MCF 10A (cell line): Measurements from ENCODE around the gene ING3. TPM values are rescaled to one million over a fixed set of nuclear protein-coding genes. Genes with fewer than 3 reads are reported as not detected.

ENCODE experiments used
- BruUV-seq: library from RNA; stranded (reverse); fragments of 400-500 nt; replicated peaks from 2 replicates; lab custom pipeline; 2021; lab: Mats Ljungman, UMichigan
- CTCF ChIA-PET: fragments of 300-600 bp; sonication (Branson Sonifier 250); formaldehyde crosslinking; extraction: SDS; loops from one replicate; lab custom pipeline; 2021; ENCODE audit warnings: antibody characterized with exemption, inconsistent platforms; lab: Yijun Ruan, JAX
- POLR2A ChIA-PET: fragments of 300-600, 350-650 bp; sonication (Branson Sonifier 250); formaldehyde crosslinking; extraction: SDS; loops from one replicate; lab custom pipeline; 2020; ENCODE audit warnings: antibody characterized with exemption, inconsistent platforms; lab: Yijun Ruan, JAX
- DNase-seq: peaks from one replicate; pipeline ENCODE4 v3.0.0-alpha.2; 2018; ENCODE audit not compliant: unreplicated experiment
- H3K27ac Mint-ChIP-seq: one replicate; pipeline ENCODE4 v1.8.0; 2022; ENCODE audit warnings: mild to moderate bottlenecking, low read depth, mixed read lengths; ENCODE audit not compliant: unreplicated experiment
- H3K27me3 Mint-ChIP-seq: one replicate; pipeline ENCODE4 v1.8.0; 2022; ENCODE audit warnings: mixed read lengths; ENCODE audit not compliant: insufficient read depth, unreplicated experiment
- H3K36me3 Mint-ChIP-seq: one replicate; pipeline ENCODE4 v1.8.0; 2022; ENCODE audit warnings: mild to moderate bottlenecking, moderate library complexity, mixed read lengths; ENCODE audit not compliant: insufficient read depth, unreplicated experiment
- H3K4me1 Mint-ChIP-seq: one replicate; pipeline ENCODE4 v1.8.0; 2022; ENCODE audit warnings: mixed read lengths; ENCODE audit not compliant: insufficient read depth, unreplicated experiment
- H3K4me3 Mint-ChIP-seq: one replicate; pipeline ENCODE4 v1.8.0; 2022; ENCODE audit warnings: mild to moderate bottlenecking, moderate library complexity, mixed read lengths; ENCODE audit not compliant: unreplicated experiment
- H3K9me3 Mint-ChIP-seq: one replicate; pipeline ENCODE4 v1.8.0; 2022; ENCODE audit warnings: mixed read lengths; ENCODE audit not compliant: unreplicated experiment
- CTCF ChIP-seq: fragments of 200-600 bp; IDR thresholded peaks from one replicate; pipeline ENCODE4 v1.8.0; 2022; ENCODE audit warnings: antibody characterized with exemption, mild to moderate bottlenecking; ENCODE audit not compliant: unreplicated experiment
- intact Hi-C: fragments of 100-400 bp; cut with micrococcal nuclease; formaldehyde crosslinking; loops from 2 replicates; pipeline ENCODE4 v1.14.1; 2022
- total RNA-seq: library from RNA; stranded (reverse); gene quantifications from 2 replicates; pipeline ENCODE4 v1.2.3, GENCODE V29; 2022

The ING3 gene
- total RNA-seq, 1 experiment from 2014 or later: 18.9 TPM

GRCh38 chr7:120987683-120988590 is 37.4 kb downstream of the ING3 start:
- Mint-ChIP-seq H3K27ac (no peak overlapping the region), H3K36me3 (no peaks in the 10 kb centered on the region), H3K27me3 (peaks cover 49% of the 10 kb centered on the region), H3K4me3 (peak overlapping the region; percentile 56), H3K4me1 (peaks cover 6% of the 10 kb centered on the region), H3K9me3 (no peaks in the 10 kb centered on the region)
- POLR2A ChIA-PET: no interaction called here
- peak; percentile 91 for DNase-seq
- CTCF ChIA-PET: interaction anchor here (0.5 to 5.8 kb wide), 24 partner anchors 9 to 1502 kb away, joined by 3 to 69 read pairs (median 5); partner anchors contain the start of gene ING3
- TF ChIP-seq CTCF: peak; percentile 81
- no TSS peak for BruUV-seq
- intact Hi-C loops: loop anchor here (1.0 to 10.0 kb wide), 3 partner anchors 93 to 557 kb away; no protein-coding TSS in a partner anchor

- no peaks in the 10 kb centered on the region for H3K36me3 Mint-ChIP-seq
- H3K9me3 Mint-ChIP-seq: no peaks in the 10 kb centered on the region
- peaks cover 6% of the 10 kb centered on the region for H3K4me1 Mint-ChIP-seq
- TF ChIP-seq CTCF: no peak
- intact Hi-C loops: loop anchor here (10.0 kb wide), 1 partner anchor 556 kb away; no protein-coding TSS in a partner anchor
- peaks cover 57% of the 10 kb centered on the region for H3K27me3 Mint-ChIP-seq
- DNase-seq: no peak
- H3K4me3 Mint-ChIP-seq: peak within 1 kb of the TSS; percentile 56
- ChIA-PET CTCF (interaction anchor here (0.6 to 5.8 kb wide), 11 partner anchors 9 to 1501 kb away, joined by 3 to 69 read pairs (median 17); no protein-coding TSS in a partner anchor), POLR2A (interaction anchor here (1.3 kb wide), 1 partner anchor 120 kb away, joined by 3 read pairs; no protein-coding TSS in a partner anchor)
- no peak within 1 kb of the TSS for H3K27ac Mint-ChIP-seq
- BruUV-seq: no TSS peak
Observed at GRCh38 chr7:120988591-120989256, 38.1 kb downstream of the ING3 start, which contains the start of gene CPED1. CPED1 (plus strand) TSS chr7:120988711; CDS start chr7:120989622, 911 bp downstream.

- intact Hi-C loops: loop anchor here (10.0 kb wide), 1 partner anchor 555 kb away; no protein-coding TSS in a partner anchor
- POLR2A ChIA-PET: interaction anchor here (1.3 kb wide), 1 partner anchor 119 kb away, joined by 3 read pairs; no protein-coding TSS in a partner anchor
- BruUV-seq: no TSS peak
- Mint-ChIP-seq H3K9me3 (no peaks in the 10 kb centered on the region), H3K27ac (no peak overlapping the region), H3K27me3 (peaks cover 65% of the 10 kb centered on the region), H3K4me1 (peaks cover 6% of the 10 kb centered on the region), H3K4me3 (no peak overlapping the region), H3K36me3 (no peaks in the 10 kb centered on the region)
- DNase-seq: no peak
- CTCF ChIA-PET: interaction anchor here (0.7 to 5.8 kb wide), 6 partner anchors 12 to 118 kb away, joined by 3 to 69 read pairs (median 24); no protein-coding TSS in a partner anchor
- no peak for TF ChIP-seq CTCF
Observed at GRCh38 chr7:120989257-120990220, 39.0 kb downstream of the ING3 start.
